WI38 (cell line): Measurements from ENCODE around the gene RXFP1.

Experiments used
- H3K4me3 ChIP-seq: 2 replicates; pipeline ENCODE4 v1.5.1; 2011; ENCODE audit warnings: low read depth, mild to moderate bottlenecking, control low read depth, low read length
- TF ChIP-seq, protein P1 (sequence below): IDR thresholded peaks from 2 replicates; pipeline ENCODE4 v1.5.1; 2012; ENCODE audit warnings: low read depth, mild to moderate bottlenecking, control low read depth, low read length

RXFP1 gene

DNA sequence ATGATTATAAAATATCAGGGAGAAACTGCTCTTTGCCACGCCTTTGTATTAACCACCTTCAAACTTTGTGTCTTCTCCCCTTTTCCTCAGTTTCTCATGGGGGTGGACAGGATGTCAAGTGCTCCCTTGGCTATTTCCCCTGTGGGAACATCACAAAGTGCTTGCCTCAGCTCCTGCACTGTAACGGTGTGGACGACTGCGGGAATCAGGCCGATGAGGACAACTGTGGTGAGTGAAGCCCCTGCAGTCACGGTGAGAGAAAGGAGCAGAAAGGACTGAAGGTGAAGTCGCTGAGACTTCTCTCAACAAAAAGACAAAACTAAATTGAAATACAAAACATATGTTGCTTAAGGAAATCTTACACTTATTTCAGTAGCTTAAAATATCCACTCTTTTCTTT, 50.9 kb downstream of the RXFP1 start:
- no peak overlapping the region for H3K4me3 ChIP-seq

DNA sequence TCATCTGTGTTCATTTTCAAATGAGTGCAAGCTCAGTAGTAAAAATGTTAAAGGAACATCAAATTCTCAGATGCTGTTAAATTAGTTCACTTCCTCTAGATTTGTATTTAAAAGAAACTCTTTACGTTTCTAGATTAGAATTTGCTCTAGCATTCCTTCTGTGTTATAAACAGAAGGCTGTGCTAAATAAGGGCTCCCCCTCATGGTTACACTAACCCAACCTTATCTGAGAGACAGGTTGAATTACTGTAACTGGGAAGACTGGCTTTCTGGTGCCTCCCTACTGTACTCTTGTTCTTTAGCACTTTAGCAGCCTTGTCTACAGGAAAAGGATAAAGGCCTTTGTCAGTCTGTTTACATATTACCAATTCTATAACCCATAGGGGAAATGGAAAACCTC, 56.8 kb downstream of the RXFP1 start:
- no peak overlapping the region for H3K4me3 ChIP-seq

More for the DNA sequence above, 50.9 kb downstream of the RXFP1 start:
- TF ChIP-seq, protein P1, sequence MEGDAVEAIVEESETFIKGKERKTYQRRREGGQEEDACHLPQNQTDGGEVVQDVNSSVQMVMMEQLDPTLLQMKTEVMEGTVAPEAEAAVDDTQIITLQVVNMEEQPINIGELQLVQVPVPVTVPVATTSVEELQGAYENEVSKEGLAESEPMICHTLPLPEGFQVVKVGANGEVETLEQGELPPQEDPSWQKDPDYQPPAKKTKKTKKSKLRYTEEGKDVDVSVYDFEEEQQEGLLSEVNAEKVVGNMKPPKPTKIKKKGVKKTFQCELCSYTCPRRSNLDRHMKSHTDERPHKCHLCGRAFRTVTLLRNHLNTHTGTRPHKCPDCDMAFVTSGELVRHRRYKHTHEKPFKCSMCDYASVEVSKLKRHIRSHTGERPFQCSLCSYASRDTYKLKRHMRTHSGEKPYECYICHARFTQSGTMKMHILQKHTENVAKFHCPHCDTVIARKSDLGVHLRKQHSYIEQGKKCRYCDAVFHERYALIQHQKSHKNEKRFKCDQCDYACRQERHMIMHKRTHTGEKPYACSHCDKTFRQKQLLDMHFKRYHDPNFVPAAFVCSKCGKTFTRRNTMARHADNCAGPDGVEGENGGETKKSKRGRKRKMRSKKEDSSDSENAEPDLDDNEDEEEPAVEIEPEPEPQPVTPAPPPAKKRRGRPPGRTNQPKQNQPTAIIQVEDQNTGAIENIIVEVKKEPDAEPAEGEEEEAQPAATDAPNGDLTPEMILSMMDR: no peak

DNA sequence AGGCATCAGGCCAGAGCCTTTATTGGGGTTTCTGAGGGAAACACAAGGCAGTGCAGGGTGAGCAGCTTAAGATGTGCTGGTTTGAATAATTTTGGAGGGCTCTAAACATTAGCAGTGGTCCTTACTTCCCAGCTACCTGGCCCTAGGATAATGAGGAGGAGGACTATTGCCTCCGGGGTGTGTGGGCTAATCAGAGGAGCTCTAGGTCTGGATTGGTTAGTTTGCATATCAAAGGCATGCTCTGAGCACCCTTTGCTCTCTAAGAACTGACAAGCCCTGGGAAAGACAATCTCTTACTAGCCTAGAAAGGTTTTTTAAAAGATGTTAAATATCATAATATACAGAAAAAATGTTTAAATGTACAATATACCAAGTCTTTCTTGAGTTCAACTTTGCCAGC, 58.4 kb downstream of the RXFP1 start:
- H3K4me3 ChIP-seq: no peak overlapping the region
- TF ChIP-seq, protein P1: no peak

More for the DNA sequence above, 56.8 kb downstream of the RXFP1 start:
- TF ChIP-seq, protein P1: peak; percentile 28; the same call in 1 of the 2 replicates

DNA sequence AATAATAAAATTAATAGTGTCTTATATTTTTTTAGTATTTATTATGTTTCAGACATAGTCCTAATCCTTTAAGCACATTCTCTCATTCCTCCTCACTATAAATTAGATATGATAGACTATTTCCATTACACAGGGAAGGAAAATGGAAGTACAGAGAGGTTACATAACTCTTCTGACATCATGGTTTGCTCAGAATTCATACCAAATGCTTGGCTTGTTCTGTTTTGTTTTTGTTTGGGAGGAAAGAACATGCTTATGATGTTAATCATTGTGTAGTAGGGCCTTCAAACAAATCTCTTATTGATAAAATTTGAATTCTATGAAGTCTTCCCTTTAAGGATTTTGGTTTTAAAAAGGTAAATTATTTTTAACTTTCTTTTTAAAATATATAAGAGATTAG, 59.5 kb downstream of the RXFP1 start:
- TF ChIP-seq, protein P1: no peak

DNA sequence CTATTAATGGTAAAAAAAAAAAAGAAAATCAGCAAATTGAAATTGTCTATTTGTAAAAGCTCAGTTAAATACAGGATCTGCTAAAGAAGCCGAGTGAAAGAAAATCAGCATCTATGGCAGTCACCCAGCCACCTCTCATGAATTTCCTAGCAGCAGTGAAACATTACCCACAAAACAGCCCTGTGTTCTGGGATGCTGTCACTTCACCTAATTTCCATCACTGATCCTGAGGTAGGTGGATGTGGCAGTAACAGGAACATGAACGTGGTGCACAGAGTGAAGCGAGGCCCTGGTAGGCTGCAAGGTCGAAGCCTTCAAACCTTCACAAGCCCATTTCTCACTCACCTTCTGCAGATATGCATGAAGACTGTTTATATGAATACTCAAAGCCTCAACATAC, 65.2 kb downstream of the RXFP1 start:
- TF ChIP-seq, protein P1: no peak
- no peak overlapping the region for H3K4me3 ChIP-seq

More for the DNA sequence above, 59.5 kb downstream of the RXFP1 start:
- H3K4me3 ChIP-seq: no peak overlapping the region

DNA sequence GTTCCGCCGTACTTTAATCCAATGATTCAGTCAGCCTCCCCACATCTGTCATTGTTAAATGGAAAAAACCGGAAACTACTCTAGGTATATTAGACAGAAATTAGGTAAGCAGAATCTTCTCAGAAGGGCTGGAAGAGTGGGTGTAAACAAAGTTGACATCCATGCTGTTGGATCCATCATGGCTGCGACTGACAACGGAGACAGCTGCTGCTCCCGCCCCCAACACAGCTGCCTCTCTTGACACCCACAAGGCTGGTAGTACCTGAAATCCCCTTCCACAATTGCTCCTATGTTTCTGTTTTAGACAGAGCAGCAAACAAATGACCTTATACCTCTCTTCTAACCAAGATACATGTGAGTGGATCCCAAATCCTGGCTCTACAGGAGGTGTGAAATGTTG, 66.6 kb downstream of the RXFP1 start:
- no peak overlapping the region for H3K4me3 ChIP-seq
- TF ChIP-seq, protein P1: no peak

DNA sequence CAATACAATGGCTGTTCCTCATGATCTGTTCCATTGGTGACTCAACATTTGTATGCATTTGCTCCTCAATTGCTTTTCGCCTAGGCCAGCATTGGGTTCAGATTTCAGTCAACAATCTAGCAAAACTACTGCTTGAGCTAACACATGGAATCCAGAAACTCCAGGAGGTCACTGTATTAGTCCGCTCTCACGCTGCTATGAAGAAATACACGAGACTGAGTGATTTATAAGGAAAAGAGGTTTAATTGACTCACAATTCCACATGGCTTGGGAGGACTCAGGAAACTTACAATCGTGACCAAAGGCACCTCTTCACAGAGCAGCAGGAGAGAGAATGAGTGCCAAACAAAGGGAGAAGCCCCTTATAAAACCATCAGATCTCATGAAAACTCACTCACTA, 67.1 kb downstream of the RXFP1 start:
- TF ChIP-seq, protein P1: no peak

More for the DNA sequence above, 67.1 kb downstream of the RXFP1 start:
- no peak overlapping the region for H3K4me3 ChIP-seq
